Stromal cell of bone marrow (primary cell): ENCODE results near the gene ACKR1.

Experiments
- DNase-seq: peaks from one replicate; pipeline ENCODE4 v3.0.0-alpha.2; 2012; ENCODE audit warnings: low read depth

ACKR1 gene

GRCh38 chr1:159204161-159205141 lies at the start of gene ACKR1:
Gene ACKR1, plus strand, starts transcription at chr1:159204875. Its CDS starts 85 bp downstream, at chr1:159204960.
- DNase-seq: no peak

GRCh38 chr1:159161001-159161718 lies 43.5 kb upstream of the ACKR1 start:
- DNase-seq: peak; percentile 87

GRCh38 chr1:159161719-159162026 lies 43.0 kb upstream of the ACKR1 start:
- no peak for DNase-seq

- DNase-seq: no peak
Measured at GRCh38 chr1:159162516-159163265, 42.0 kb upstream of the ACKR1 start.

- no peak for DNase-seq
Measured at GRCh38 chr1:159163614-159164228, 41.0 kb upstream of the ACKR1 start.

GRCh38 chr1:159168043-159168442 lies 36.6 kb upstream of the ACKR1 start:
- DNase-seq: no peak

GRCh38 chr1:159170639-159171038 lies 34.0 kb upstream of the ACKR1 start:
- DNase-seq: no peak

- no peak for DNase-seq
Measured at GRCh38 chr1:159171254-159171687, 33.4 kb upstream of the ACKR1 start, which contains the start of gene CADM3. Gene CADM3, plus strand, starts transcription at chr1:159171615. Its CDS starts 151 bp downstream, at chr1:159171766.

GRCh38 chr1:159171688-159172501 lies 32.8 kb upstream of the ACKR1 start:
- DNase-seq: no peak

GRCh38 chr1:159172614-159173291 lies 31.9 kb upstream of the ACKR1 start:
- DNase-seq: no peak

- no peak for DNase-seq
Measured at GRCh38 chr1:159173320-159173719, 31.4 kb upstream of the ACKR1 start.

- DNase-seq: no peak
Measured at GRCh38 chr1:159175571-159175970, 29.1 kb upstream of the ACKR1 start.

- no peak for DNase-seq
Measured at GRCh38 chr1:159177272-159177907, 27.3 kb upstream of the ACKR1 start.

- no peak for DNase-seq
Measured at GRCh38 chr1:159179906-159180305, 24.8 kb upstream of the ACKR1 start.

GRCh38 chr1:159180516-159180915 lies 24.2 kb upstream of the ACKR1 start:
- DNase-seq: no peak

GRCh38 chr1:159181328-159182024 lies 23.2 kb upstream of the ACKR1 start:
- DNase-seq: no peak

- no peak for DNase-seq
Measured at GRCh38 chr1:159184201-159184600, 20.5 kb upstream of the ACKR1 start.

- DNase-seq: no peak
Measured at GRCh38 chr1:159185121-159185520, 19.6 kb upstream of the ACKR1 start.

- no peak for DNase-seq
Measured at GRCh38 chr1:159187033-159187432, 17.6 kb upstream of the ACKR1 start.
